HPDE6-E6E7 (cell line): ENCODE data around the gene CHST13.
A peak's percentile ranks its signal among the peaks of the same experiment; 100 is the strongest.

Source experiments
- DNase-seq: peaks from one replicate; pipeline ENCODE4 v3.0.0; 2011; ENCODE audit warnings: missing footprints; ENCODE audit errors: extremely low spot score

The CHST13 gene

DNA sequence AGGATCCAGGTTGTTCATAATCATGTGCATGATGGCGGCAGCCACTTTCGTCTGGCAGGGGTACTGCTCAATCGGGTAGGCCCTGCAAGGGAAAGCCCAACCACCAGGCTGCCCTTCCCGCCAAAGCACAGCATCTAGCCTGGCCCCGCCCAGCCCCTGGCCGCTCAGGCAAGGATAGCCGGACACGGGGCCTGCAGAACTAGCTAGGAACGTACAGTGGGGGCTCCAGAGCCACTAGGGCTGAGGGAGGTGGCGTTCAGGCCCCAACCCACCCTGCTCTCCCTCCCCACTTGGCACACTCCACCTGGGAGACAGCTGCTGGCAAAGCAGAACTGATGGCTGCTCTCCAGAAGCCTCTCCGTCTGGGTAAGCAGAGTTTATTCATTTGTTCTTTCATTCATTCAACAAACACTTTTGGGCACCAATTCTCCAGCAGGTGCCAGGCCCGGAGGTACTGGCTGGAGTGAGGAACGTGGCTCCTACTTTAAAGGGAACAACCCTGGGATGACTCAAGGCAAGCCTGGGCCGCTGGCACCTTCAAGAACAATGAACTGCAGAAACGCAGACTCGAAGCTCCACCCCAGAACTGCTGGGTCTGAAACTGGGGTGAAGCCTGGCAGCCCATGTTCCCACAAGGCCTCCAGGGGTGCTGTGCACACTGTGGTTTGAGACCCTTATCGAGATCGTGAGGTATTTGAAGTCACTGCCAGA, 14.2 kb upstream of the CHST13 start:
- no peak for DNase-seq

DNA sequence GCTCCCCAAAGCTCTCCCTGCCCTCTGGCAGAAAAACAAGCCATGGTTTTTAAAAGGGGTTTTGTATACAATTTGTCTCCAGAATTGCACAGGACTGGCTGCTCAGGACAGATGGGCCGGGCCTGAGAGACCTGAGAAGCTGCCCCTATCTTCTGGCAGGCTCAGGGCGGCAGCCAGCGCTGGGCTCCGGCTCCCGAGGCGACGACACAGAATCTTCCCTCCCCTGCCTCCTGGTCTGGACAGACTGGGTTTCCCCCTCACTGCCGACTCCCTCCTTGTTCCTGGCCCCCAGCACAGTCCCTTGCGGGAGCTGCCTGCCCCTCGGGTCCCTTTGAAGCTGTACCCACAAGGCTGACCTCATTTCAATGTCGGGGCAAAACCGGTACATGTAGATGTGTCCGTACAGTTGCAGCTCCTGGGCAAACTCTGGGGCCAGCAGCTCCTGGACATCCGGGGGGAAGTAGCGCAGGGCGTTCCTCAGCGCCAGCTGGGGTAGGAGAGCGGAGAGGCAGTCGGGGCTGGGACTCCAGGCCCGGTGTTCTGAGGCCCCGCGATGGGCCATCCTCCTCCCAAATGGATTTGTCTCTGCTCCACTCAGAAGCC, 13.5 kb upstream of the CHST13 start:
- DNase-seq, result no peak

DNA sequence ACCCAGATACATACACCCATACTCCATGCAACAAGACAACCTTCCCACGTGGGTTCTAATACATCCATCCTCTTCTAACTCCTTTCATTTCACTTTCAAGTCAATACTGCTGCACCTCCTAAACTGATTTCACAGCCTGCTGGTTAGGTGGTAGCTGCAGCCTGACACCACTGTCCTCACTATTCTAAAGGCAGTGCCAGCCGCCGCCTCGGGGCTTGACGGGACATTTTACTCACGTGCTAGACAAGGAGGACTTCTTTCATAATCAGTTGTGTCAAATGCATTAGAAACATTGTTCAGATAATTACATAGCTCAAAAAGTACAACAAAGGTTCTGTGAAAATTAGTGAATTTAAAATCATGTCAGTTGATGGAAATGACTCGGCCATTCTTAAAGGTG, 12.7 kb upstream of the CHST13 start:
- DNase-seq, result no peak

DNA sequence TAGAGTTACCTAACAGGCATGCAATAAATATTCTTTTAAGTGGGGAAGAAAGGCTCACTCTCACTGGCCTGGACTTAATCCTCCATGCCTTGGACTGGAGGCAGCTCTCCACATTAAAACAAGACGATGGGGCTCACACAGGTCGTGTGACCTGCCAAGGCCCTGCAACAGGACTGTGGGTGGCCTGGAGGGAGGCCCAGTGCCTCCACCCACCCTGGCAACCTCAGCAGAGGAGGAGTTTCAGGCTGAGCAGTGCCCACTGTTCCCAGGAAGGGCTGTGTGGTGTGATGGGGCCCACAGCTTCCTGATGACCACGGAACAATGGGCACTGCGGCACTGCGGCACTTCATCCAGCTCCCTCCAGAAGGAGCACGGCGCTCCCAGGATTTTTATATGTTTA, 11.9 kb upstream of the CHST13 start:
- DNase-seq, result no peak

DNA sequence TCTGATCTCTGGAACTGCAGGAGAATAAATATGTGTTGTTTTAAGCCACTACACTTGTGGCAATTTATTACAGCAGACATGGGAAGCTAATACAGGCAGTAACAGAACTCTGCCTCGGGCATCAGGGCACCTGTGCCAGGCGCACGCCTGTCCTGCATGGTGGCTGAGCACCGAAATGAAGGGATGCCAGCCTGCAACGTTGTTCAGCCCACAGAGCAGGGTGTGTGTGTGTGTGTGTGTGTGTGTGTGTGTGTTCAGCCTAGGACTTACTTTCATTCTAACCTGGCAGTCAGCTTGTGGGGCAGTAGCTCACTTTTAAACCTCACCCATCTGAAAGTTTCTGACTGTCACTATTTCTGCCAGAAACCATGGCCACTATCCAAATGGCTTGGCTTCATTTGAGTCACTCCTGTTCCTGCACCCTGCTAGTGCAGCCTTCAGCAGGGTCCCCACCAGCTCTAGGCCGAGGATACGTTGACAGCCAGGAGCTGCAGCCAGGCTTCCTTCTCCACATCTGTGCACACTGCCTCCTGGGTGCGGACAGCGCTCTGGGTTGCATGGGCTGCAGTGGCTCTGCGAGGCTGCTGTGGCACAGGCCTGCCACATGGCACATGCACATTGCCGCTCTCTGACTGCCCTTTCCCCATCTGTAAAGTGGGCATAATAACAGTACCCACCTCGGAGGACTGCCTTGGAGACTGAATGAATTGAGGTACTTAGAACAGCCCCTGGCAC, 10.9 kb upstream of the CHST13 start:
- no peak for DNase-seq

DNA sequence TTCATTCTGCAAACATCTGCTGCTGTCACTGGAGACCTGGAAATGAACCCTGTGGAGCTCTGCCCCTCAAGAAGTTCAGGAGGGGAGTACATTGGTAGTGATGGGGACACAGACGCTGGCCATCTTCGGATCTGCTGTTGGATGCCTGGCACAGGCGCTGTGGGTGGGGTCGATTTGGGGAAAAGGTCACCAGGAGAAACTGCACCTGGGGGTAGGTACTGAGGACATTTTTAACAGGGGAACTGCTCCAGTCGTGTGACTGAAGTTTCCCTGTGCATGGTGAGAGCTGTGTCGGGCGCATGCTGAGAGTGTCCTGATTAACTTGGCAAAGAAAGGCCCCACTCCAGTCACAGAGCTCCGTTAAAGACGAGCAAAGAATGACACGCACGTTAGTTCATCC, 9.8 kb upstream of the CHST13 start:
- no peak for DNase-seq

DNA sequence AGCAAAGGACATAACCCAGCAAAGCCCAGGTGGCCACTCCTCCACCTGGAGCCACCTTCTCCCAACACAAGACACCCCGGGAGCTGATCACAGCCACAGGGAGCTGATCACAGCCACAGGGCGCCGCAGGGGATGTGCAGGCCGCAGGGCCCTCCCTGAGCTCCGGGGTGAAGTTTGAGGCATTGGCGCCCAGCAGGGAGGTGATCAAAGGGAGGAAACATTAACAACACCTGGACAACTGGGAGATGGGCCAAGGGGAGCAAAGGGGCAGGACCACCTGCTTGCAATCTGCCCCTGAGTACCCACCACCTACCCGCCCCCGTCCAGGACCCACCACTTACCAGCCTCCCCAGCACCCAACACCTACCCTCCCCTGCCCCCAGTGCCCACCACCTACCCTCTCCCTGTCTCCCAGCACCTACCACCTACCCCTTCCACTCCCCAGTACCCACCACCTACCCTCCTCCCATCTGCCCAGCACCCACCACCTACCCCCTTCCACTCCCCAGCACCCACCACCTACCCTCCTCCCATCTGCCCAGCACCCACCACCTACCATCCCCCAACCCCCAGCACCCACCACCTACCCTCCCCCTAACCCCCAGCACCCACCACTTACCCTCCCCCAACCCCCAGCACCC, 8.8 kb upstream of the CHST13 start:
- DNase-seq, result no peak

DNA sequence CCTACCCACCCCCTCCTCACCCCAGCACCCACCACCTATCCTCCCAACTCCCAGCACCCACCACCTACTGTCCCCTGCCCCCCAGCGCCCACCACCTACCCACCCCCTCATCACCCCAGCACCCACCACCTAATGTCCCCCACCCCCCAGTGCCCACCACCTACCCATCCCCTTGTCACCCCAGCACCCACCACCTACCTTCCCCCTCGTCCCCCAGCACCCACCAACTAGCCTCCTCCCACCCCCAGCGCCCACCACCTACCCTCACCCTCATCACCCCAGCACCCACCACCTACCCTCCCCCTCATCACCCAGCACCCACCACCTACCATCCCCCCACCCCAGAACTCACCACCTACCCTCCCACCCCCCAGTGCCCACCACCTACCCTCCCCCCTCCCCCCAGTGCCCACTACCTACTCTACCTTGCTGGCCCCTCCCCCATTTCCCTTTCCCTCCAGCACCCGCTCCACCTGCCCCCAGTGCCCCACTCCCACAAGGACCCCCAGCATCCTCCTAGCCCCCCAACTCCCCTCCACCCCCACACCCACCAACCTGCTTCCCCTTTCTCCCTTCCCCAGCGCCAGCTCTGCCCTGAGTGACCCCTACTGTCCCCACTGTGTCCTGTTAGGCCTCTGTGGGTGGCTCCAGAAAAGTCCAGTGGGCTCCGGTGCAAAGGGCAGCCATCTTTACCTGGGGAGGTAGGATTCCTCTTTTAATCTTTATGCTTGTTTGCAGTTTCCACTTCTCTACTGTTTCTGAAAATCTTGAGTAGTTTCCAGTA, 7.6 kb upstream of the CHST13 start:
- DNase-seq, result no peak

DNA sequence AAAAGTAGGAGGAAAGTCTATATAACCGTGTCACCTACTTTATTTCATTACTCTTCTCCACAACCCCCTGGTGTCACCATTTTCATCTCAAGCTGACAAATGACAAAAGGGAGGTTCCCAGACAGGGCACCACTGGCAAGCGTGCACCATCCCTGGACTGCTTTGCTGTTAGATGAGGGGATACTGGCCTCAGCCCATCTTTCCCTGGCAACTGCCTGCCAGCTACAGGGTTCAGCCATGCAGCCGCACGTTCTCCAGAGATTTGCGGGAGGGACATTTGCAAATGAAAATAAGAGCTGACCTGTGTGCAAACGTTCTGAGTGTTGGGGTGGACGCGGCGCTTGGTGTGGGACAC, 7.0 kb upstream of the CHST13 start:
- no peak for DNase-seq

DNA sequence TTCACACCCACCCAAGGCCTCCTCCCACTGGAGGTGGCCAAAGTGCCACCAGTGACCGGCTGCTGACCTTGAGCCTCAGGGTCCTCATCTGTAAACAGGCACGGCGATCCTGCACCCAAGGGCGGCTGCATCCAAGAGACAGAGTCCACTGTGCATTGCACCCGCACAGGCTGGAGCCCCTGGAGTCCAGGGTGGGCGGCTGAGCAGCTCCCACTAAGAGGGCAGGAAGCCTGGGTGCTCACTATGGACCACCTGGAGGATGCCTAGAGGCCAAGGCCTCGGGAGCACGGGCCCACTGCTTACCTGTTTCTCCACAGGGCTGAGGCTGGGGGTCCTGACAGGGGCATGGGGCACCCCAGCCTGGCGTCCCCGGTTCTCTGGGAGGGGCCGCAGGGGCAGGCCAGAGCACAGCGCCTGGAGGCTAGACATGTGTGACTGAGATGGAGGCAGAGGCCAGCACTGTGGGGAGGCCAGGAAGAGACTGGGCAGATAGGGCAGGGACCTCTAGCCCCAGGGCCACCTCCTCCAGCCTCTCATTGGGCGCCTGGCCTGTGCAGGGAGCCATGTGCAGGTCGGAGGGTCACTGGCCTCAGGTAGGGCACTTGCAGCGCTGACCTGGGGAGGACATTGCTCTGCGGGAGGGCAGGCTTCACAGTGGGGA, 6.5 kb upstream of the CHST13 start, which contains the start of gene UROC1:
Gene UROC1, minus strand, starts transcription at position 483 of the 661 bp plus-strand sequence. Its CDS starts 54 bp downstream, at position 429.
- DNase-seq, result no peak

DNA sequence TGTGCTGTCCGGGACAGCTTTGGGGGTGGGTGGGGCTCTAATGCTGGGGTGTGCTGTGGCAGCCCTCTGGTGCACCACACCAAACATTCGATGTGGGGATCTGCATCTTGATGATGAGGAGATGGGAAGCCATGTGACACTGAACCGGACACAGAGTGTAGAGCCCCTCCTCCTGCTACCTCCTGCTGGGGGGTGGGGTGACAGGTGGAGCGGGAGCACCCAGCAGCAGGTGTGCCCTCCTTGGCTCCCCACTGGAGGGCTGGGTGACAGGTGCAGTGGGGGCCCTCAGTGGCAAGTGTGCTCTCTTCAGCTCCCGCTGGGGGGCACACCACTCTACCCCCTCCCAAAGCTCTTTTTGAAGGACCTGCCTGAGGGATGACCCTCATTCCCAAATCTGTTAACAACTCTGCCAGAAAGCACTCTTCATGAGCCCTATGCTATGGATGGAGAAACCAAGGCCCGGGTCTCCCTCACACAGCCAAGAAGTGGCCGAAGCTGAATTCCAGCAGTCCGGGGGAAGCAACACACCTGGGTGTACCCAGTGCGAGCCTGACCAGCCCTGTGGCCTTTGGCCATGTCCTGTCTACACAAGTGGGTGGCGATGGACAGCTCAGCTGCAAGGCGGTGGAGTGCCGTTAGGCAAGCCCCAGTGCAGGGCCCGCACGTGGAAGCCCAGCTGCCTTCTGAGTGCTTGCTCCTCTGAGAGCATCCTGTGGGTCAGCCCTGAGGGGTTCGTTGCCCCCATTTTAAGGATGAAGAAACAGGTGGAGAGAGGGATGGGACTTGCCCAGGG, 5.8 kb upstream of the CHST13 start:
- DNase-seq, result no peak

DNA sequence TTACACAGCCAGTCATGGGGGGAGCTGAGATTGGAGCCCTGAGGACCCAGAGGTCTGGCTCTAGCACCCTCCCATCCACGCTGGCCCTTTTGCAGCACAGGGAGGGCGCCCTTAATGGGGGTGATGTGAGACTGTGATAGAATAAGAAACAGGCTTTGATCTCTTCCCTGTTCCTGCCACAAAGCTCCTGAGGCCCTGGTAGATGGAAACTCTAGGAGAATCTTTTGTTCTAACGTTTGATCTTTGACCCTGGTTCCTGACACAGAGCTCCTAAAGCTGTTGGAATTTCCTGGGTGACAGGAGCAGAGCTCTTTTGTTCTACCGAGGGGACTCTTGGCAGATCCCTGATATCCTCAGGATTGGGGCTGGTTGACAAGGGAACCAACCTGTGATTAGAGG, 5.2 kb upstream of the CHST13 start:
- DNase-seq, result no peak

DNA sequence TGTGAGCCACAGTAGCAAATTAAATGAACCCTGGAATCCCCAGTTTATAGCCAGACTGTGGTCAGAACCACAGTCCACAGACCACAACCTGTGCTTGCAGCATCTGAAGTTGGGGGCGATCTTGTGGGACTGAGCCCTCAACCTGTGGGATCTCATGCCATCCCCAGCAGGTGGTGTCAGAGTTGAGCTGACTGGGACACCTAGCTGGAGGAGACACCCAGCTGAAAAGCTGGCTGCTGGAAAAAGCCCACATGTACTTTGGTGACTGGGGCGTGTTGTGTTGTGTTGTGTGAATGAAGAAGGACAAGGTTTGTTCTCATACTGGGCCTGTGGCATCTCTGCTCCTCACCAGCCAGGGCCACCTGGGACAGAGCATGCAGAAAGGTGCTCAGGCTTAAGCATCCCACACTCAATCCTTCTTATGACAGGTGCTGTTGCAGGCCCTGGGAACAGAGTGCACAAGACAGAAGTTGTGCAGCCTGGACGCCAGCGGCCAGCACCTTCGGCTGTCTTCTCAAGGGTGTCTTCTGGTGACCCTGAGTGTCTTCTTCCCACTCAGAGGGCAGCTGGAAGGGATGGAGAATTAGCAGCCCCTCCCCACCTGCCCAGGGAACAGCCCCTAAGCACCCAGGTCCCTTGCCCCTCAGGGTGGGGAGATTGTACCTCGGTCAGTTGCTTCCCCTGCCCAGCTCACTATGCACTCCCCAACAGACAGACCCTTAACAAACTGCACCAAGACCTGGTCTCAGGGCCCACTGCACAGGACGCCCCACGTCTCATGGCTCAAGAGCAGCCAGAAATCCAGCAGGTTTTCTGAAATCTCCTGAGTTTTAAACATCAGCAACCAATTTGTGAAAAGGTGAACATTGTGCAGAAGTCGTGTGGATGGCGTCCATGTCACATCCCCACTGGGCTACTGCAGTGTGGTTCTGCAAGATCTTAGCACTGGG, 4.2 kb upstream of the CHST13 start:
- DNase-seq, result no peak

DNA sequence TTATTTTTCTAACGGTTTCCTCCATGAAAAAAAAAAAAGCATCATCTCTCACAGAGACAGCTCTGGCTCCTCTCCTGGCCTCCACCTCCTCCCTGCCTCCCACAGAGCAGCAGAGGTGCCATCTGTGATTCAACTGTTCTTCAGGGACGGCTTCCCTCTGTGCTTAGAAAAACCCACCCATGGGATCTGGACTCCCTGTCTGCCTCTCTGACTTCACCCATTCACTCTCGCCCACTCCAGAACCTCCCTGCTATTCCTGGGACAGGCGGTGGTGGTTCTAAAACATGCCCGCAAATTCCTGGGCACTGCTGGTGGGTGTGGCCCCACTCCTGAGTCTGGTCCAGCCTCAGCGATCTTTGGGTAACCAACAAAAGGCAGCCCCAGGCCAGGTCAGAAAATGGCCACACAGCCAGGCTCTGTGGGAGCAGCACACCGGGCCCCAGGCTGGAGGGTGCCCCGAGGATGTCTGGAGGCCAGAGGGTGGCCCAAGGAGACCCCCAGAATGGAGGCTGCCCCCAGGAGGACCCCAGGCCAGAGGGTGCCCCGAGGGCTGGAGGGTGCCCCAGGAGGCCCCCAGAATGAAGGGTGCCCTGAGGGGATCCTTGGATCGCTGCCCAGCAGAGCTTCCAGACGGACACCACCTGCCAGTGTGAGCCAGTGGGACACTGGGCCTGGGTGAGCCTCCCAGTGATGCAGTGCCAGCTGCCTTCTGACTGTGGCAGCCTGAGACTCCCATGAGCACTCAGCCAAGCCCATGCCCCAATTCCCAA, 2.6 kb upstream of the CHST13 start:
- DNase-seq, result no peak

DNA sequence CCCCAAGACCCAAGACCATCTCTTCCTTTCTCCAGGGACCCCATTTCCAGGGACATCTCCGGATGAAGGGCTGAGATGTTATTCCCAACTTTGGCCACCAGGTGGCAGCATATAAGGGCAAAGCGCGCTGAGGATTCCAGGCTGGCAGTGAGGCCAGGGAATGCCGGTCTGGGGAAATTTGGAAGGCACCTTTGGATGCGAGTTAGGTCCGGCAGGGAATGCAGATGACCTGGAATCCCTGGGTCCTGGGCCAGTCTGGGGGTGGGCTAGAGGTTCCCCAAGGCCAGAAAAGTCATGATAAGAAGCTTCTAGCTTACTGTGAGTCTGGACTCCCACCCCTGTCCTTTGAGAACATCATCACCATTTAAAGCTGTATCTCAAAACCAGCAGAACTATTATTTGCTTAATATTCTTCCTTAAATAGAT, 1.6 kb upstream of the CHST13 start:
- peak; percentile 60 for DNase-seq

DNA sequence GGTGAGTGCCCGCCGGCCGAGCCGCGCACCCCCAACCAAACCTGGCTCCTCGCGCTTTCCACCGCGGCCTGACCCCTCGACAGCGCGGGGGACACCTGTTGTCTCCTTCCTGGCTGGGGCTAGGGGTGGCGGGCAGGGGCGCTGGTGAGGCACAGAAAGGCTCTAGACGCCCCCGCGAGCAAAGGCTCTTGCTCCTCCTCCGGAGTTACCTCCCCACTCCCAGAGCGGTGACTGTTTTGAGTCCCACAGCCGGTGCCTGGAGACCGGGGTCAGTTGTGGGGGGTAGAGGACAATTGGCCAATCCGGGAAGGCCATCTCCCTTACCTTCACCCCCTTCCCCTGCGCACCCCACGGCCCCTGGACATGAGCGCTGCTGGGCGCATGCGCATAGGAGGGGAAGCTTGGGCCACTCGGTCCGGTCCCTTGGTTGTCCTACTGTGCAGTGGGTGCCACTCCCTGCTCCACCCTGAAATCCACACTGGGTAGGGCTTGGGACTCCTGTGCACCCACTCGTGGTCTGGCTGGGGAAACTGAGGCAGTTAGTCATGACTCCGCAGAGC, 554 bp downstream of the CHST13 start:
- DNase-seq, result no peak

DNA sequence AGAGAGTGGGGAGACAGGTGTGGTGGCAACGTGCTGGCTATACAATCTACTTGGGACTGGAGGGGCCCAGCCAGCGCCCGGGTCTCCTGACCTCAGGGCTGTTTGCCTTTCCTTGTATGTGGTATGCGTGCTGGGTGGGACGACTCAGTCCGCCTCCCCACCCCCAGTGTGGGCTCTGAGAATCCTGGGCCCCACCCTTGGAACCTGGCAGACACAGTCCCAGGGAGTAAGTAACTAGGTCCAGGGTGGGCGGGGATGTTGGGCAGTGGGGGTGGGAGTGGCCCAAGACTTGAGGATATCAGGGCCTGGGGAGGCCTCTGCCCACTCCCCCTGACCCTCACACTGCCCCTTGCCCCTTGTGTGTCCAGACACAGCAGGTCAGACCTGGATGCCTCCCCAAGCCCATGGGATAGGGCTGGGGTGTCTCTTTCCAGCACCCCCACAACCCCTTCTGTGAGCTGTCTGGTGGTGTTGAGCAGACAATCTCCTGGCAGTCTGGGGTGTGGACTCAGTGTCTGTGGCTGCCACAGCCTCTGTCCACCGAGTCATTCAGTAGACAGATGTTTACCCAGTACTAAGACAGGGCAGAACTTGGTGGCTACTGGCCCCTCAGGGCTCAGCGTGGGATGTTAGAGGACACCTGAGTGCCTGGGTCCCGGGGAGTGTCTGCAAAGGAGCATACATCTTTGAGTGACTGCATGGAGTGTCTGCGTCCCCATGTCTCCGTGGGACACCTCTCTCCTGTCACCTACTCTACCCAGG, 1.3 kb downstream of the CHST13 start:
- no peak for DNase-seq
